Thoracic aorta endothelial cell (primary cell): ENCODE measurements around the gene PKD1L1. TPM values are rescaled to one million over a fixed set of nuclear protein-coding genes. Genes with fewer than 3 reads are reported as not detected.

Source experiments
- total RNA-seq: library from RNA; depleted of rRNA; stranded (reverse); fragments of >200 nt; gene quantifications from 2 replicates; pipeline ENCODE4 v1.2.3, GENCODE V29; 2012

The PKD1L1 gene, protein sequence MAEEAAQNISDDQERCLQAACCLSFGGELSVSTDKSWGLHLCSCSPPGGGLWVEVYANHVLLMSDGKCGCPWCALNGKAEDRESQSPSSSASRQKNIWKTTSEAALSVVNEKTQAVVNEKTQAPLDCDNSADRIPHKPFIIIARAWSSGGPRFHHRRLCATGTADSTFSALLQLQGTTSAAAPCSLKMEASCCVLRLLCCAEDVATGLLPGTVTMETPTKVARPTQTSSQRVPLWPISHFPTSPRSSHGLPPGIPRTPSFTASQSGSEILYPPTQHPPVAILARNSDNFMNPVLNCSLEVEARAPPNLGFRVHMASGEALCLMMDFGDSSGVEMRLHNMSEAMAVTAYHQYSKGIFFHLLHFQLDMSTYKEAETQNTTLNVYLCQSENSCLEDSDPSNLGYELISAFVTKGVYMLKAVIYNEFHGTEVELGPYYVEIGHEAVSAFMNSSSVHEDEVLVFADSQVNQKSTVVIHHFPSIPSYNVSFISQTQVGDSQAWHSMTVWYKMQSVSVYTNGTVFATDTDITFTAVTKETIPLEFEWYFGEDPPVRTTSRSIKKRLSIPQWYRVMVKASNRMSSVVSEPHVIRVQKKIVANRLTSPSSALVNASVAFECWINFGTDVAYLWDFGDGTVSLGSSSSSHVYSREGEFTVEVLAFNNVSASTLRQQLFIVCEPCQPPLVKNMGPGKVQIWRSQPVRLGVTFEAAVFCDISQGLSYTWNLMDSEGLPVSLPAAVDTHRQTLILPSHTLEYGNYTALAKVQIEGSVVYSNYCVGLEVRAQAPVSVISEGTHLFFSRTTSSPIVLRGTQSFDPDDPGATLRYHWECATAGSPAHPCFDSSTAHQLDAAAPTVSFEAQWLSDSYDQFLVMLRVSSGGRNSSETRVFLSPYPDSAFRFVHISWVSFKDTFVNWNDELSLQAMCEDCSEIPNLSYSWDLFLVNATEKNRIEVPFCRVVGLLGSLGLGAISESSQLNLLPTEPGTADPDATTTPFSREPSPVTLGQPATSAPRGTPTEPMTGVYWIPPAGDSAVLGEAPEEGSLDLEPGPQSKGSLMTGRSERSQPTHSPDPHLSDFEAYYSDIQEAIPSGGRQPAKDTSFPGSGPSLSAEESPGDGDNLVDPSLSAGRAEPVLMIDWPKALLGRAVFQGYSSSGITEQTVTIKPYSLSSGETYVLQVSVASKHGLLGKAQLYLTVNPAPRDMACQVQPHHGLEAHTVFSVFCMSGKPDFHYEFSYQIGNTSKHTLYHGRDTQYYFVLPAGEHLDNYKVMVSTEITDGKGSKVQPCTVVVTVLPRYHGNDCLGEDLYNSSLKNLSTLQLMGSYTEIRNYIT (N-terminal part only)
- total RNA-seq, result 1.6 and 1.7 TPM in 2 replicates

DNA sequence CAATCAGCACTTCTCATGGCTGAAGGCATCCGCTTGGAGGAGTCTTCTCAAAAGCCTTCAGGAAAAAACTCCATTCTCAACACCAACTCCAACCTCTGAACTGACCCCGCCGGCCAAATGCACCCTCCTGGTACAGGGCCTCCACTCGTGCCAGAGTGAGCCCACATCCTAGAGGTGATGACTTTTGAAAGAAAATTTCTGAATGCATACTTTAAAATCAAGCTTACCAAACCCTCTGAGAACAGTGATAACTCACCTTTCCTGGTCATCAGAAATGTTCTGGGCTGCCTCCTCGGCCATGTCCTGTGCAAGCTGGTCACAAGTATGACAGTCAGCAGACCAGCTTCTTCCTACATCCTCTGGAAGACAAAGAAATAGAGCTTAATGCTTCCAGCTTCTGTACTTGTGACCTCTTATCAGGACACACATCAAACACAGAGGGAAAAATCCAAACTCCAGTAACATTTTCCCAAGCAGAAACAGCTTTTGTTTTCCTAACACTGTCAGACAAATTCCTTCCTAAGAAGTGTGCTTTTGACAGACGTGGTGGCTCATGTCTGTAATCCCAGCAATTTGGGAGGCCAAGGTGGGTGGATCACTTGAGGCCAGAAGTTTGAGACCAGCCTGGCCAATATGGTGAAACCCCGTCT is at the start of gene PKD1L1:
PKD1L1 (minus strand) TSS at position 326 of the 650 bp plus-strand sequence; CDS start at position 300, 26 bp downstream.

DNA sequence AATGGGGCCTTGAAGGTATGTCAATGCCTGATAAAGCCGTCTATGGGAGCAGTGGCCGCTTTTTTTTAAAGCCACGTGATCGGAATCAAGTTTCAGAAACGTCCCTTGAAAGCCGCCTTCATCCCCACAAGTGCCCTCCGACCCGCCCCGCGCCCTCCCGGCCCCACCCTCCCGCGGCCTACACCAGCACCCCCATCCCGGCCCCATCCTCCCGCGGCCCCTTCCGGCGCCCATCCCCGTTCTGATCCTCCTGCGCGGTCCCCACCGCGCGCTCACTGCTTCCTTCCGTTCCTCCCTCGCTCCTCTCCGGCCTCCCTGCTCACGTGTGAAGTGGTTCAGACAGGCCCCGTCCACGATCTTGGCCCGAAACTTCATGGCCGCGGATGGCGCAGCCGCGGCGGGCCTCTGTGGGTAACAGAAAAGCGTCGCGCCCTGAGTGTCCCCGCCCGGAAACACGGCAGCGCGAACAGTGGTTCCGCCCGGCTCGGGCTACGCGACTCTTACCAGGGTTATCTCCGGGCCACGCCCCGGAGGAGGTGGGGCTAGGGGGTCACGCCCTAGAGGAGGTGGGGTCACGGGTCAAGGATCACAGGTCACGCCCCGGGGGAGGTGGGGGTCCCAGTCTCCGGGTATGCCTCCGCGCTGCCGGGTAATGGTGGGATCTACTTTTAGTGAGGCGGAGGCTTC is 31.0 kb upstream of the PKD1L1 start, which contains the start of gene HUS1:
HUS1 (minus strand) TSS at position 471 of the 687 bp plus-strand sequence; CDS start at position 375, 96 bp downstream.

Other genes with a start within 250 kb of the PKD1L1 start
- gene HUS1, start 31.1 kb upstream of the PKD1L1 start, total RNA-seq, result 37.8 and 46.0 TPM in 2 replicates
- not detected in 2 replicates for gene SUN3, start 80.6 kb upstream of the PKD1L1 start, total RNA-seq
- 0.07 TPM in 1 of 2 replicates, not detected in the other for gene C7orf57, start 87.1 kb upstream of the PKD1L1 start, total RNA-seq
- 27.4 and 41.6 TPM in 2 replicates for gene UPP1, start 140.8 kb upstream of the PKD1L1 start, total RNA-seq
- under 0.01 and 0.07 TPM in 2 replicates for gene ABCA13, start 223.0 kb upstream of the PKD1L1 start, total RNA-seq